ENCODE results near the gene SYTL2.
"Not testable (repeated sequence)": the region's sequence is repeated elsewhere in the genome, so short reads cannot be mapped to it uniquely, and the experiment has no call there.

The SYTL2 gene

GRCh38 chr11:85661972-85662664 is 148.8 kb downstream of the SYTL2 start:
- Histone ChIP-seq H3K4me3 (ENCODE audit: low read depth, low read length, poor library complexity, severe bottlenecking) (peak overlapping the region; percentile 88), H3K9ac (ENCODE audit: low read length) (peak overlapping the region; percentile 96), H3K4me2 (ENCODE audit: low read length) (peak overlapping the region; percentile 88), H3K79me2 (ENCODE audit: insufficient read depth, low read length) (peaks cover 64% of the 10 kb centered on the region), H4K20me1 (ENCODE audit: insufficient read depth, low read length) (peaks cover 10% of the 10 kb centered on the region; the same call in 1 of the 2 replicates), H3K27ac (ENCODE audit: low read depth, low read length, poor library complexity, severe bottlenecking) (no peak overlapping the region), H3F3A (ENCODE audit: insufficient read depth, low read length) (no peaks in the 10 kb centered on the region), H3K9me3 (ENCODE audit: low read length) (no peaks in the 10 kb centered on the region), H2AFZ (ENCODE audit: low read length) (no peak overlapping the region), H3K9me2 (ENCODE audit: low read depth, low read length) (no peaks in the 10 kb centered on the region), H3K36me3 (ENCODE audit: insufficient read depth, low read length) (peaks cover 65% of the 10 kb centered on the region), H3K27me3 (ENCODE audit: insufficient read depth, low read length) (no peaks in the 10 kb centered on the region), H3K4me1 (ENCODE audit: insufficient read depth, low read length, severe bottlenecking) (peaks cover 46% of the 10 kb centered on the region)
- TF ChIP-seq, protein P1, sequence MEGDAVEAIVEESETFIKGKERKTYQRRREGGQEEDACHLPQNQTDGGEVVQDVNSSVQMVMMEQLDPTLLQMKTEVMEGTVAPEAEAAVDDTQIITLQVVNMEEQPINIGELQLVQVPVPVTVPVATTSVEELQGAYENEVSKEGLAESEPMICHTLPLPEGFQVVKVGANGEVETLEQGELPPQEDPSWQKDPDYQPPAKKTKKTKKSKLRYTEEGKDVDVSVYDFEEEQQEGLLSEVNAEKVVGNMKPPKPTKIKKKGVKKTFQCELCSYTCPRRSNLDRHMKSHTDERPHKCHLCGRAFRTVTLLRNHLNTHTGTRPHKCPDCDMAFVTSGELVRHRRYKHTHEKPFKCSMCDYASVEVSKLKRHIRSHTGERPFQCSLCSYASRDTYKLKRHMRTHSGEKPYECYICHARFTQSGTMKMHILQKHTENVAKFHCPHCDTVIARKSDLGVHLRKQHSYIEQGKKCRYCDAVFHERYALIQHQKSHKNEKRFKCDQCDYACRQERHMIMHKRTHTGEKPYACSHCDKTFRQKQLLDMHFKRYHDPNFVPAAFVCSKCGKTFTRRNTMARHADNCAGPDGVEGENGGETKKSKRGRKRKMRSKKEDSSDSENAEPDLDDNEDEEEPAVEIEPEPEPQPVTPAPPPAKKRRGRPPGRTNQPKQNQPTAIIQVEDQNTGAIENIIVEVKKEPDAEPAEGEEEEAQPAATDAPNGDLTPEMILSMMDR (IDR thresholded peaks at IDR 0.05; ENCODE audit: low read length), result no peak
- no peak for TF ChIP-seq EZH2 (IDR thresholded peaks at IDR 0.05; ENCODE audit: borderline replicate concordance, low read length)

DNA sequence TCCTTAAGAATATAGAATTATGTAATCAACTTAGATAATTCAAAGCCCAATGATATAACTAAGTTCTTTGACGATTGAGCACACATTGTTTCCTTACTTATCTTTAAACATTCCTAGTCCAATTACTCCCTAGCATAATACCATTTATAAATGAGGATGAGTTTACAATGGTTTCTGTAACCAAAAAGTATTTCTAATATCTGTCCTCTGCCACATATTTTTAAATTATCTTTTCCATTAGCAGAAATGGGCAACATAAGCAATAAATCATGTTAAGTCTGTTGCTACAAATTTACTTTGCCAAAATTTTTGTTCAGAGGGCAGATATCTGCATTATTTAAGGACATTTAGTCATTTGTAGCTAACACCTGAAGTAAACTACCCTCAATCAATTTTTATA is 152.8 kb downstream of the SYTL2 start:
- Histone ChIP-seq H4K20me1 (ENCODE audit: insufficient read depth, low read length) (peaks cover 10% of the 10 kb centered on the region; the same call in 1 of the 2 replicates), H3K36me3 (ENCODE audit: insufficient read depth, low read length) (peaks cover 93% of the 10 kb centered on the region), H3K27ac (ENCODE audit: low read depth, low read length, poor library complexity, severe bottlenecking) (no peak overlapping the region)

GRCh38 chr11:85656777-85657176 is 154.2 kb downstream of the SYTL2 start:
- no peak overlapping the region for H2AFZ ChIP-seq (ENCODE audit: low read length)
- 0 out of 2 replicates have a peak, but pooled peaks cover 6% of the 10 kb centered on the region for H4K20me1 ChIP-seq (ENCODE audit: insufficient read depth, low read length)
- peaks cover 89% of the 10 kb centered on the region for H3K36me3 ChIP-seq (ENCODE audit: insufficient read depth, low read length)
- H3K4me1 ChIP-seq (ENCODE audit: insufficient read depth, low read length, severe bottlenecking), result peaks cover 29% of the 10 kb centered on the region
- H3K27ac ChIP-seq (ENCODE audit: low read depth, low read length, poor library complexity, severe bottlenecking), result no peak overlapping the region
- no peaks in the 10 kb centered on the region for H3K9me3 ChIP-seq (ENCODE audit: low read length)
- peaks cover 39% of the 10 kb centered on the region for H3K79me2 ChIP-seq (ENCODE audit: insufficient read depth, low read length)
- H3K27me3 ChIP-seq (ENCODE audit: insufficient read depth, low read length), result no peaks in the 10 kb centered on the region
- H3K4me2 ChIP-seq (ENCODE audit: low read length), result no peak overlapping the region
- TF ChIP-seq EZH2 (IDR thresholded peaks at IDR 0.05; ENCODE audit: borderline replicate concordance, low read length), result no peak
- TF ChIP-seq, protein P1 (IDR thresholded peaks at IDR 0.05; ENCODE audit: low read length), result no peak
- H3K9ac ChIP-seq (ENCODE audit: low read length), result no peak overlapping the region
- no peak overlapping the region for H3K4me3 ChIP-seq (ENCODE audit: low read depth, low read length, poor library complexity, severe bottlenecking)
- peaks cover 3% of the 10 kb centered on the region; the same call in 1 of the 2 replicates for H3F3A ChIP-seq (ENCODE audit: insufficient read depth, low read length)
- no peaks in the 10 kb centered on the region for H3K9me2 ChIP-seq (ENCODE audit: low read depth, low read length)

More for the DNA sequence above, 152.8 kb downstream of the SYTL2 start:
- Histone ChIP-seq H3K9me2 (ENCODE audit: low read depth, low read length) (no peaks in the 10 kb centered on the region), H3K4me2 (ENCODE audit: low read length) (no peak overlapping the region), H3F3A (ENCODE audit: insufficient read depth, low read length) (no peaks in the 10 kb centered on the region; the same call in 1 of the 2 replicates), H3K9ac (ENCODE audit: low read length) (no peak overlapping the region), H3K9me3 (ENCODE audit: low read length) (no peaks in the 10 kb centered on the region), H3K4me3 (ENCODE audit: low read depth, low read length, poor library complexity, severe bottlenecking) (no peak overlapping the region), H3K4me1 (ENCODE audit: insufficient read depth, low read length, severe bottlenecking) (peaks cover 37% of the 10 kb centered on the region), H3K27me3 (ENCODE audit: insufficient read depth, low read length) (no peaks in the 10 kb centered on the region), H3K79me2 (ENCODE audit: insufficient read depth, low read length) (peaks cover 53% of the 10 kb centered on the region), H2AFZ (ENCODE audit: low read length) (no peak overlapping the region)
- TF ChIP-seq, protein P1 (IDR thresholded peaks at IDR 0.05; ENCODE audit: low read length), result no peak
- TF ChIP-seq EZH2 (IDR thresholded peaks at IDR 0.05; ENCODE audit: borderline replicate concordance, low read length), result no peak

GRCh38 chr11:85654343-85654742 is 156.6 kb downstream of the SYTL2 start:
- not testable (repeated sequence) for H3K4me2 ChIP-seq (ENCODE audit: low read length); H3K9ac ChIP-seq (ENCODE audit: low read length); H2AFZ ChIP-seq (ENCODE audit: low read length); H3K27ac ChIP-seq (ENCODE audit: low read depth, low read length, poor library complexity, severe bottlenecking); H3K4me3 ChIP-seq (ENCODE audit: low read depth, low read length, poor library complexity, severe bottlenecking); H3K9me3 ChIP-seq (ENCODE audit: low read length); H4K20me1 ChIP-seq (ENCODE audit: insufficient read depth, low read length); H3K27me3 ChIP-seq (ENCODE audit: insufficient read depth, low read length); H3K9me2 ChIP-seq (ENCODE audit: low read depth, low read length); H3F3A ChIP-seq (ENCODE audit: insufficient read depth, low read length)
- H3K4me1 ChIP-seq (ENCODE audit: insufficient read depth, low read length, severe bottlenecking), result peaks cover 11% of the 10 kb centered on the region
- H3K36me3 ChIP-seq (ENCODE audit: insufficient read depth, low read length), result peaks cover 78% of the 10 kb centered on the region
- peaks cover 15% of the 10 kb centered on the region for H3K79me2 ChIP-seq (ENCODE audit: insufficient read depth, low read length)

All from OCI-LY1 (cell line).